Measurements from ENCODE around the gene LBH.

- TF ChIP-seq POLR2A (IDR thresholded peaks at IDR 0.05; ENCODE audit: low read depth) (no peak), CTCF (IDR thresholded peaks at IDR 0.05) (no peak), EP300 (IDR thresholded peaks at IDR 0.05) (no peak)
Measured at GRCh38 chr2:30205456-30205855, 25.9 kb upstream of the LBH start.

Data from esophagus muscularis mucosa (tissue), 4 donors.